Lower leg skin (tissue), 3 donors: ENCODE results near the gene TIPARP.

Experiments
- CTCF ChIP-seq, 3 donors: fragments of 450-650 bp; IDR thresholded peaks; one replicate each; pipeline ENCODE4 v1.5.1; 2016; ENCODE audit warnings: antibody characterized with exemption in 3 of 3, mild to moderate bottlenecking in 3 of 3, moderate library complexity in 2 of 3
- POLR2A ChIP-seq, 2 donors: fragments of 450-650 bp; IDR thresholded peaks; one replicate each; pipeline ENCODE4 v1.6.1; 2016 to 2017; ENCODE audit warnings: antibody characterized with exemption in 2 of 2, mild to moderate bottlenecking in 1 of 2, moderate library complexity in 1 of 2

GRCh38 chr3:156661155-156661554 lies 13.2 kb upstream of the TIPARP start:
- no peak for TF ChIP-seq CTCF (IDR thresholded peaks at IDR 0.05)
- no peak for TF ChIP-seq POLR2A (IDR thresholded peaks at IDR 0.05)
